Measurements from ENCODE around the gene DNAH14. TPM values are rescaled to one million over a fixed set of nuclear protein-coding genes. Genes with fewer than 3 reads are reported as not detected.

DNAH14 gene
- total and polyA plus RNA-seq, 2 donors (not counting 3 experiments of a cell fraction or from before 2014, with no cell fraction given), result 1.5 to 7.1 TPM

DNA sequence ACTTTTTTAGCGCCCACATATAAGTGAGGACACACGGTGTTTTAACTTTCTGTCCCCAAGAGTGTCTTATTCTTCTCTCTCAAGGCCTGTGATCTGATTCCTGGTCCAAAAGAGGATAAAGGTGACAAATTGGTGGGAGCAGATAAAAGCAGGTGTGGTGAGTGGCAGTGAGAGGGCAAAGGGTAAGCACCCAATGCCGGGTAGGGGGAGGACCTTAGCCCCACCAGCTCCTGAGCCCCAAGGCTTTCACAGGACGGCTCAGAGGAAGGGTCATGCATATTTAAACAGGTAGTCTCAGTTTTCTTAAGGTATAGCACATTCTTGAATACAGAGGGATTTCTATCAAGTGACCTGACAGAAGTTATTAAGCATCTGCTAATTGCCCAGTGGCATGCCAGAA is 478.8 kb downstream of the DNAH14 start:
- intact Hi-C loops (cut with micrococcal nuclease), result no loop called here
- H3K4me3 ChIP-seq (replicated peaks in 1 of 3; ENCODE audit: insufficient read depth in 1 of 3, low read depth in 1 of 3, low read length in 3 of 3), result no peak overlapping the region
- no peak overlapping the region for H3K9ac ChIP-seq (replicated peaks; ENCODE audit: extremely low read depth, insufficient read depth, low read length)
- H3K9me3 ChIP-seq (replicated peaks; ENCODE audit: control insufficient read depth, insufficient read depth, low read length), result no peaks in the 10 kb centered on the region
- TF ChIP-seq, protein P1, sequence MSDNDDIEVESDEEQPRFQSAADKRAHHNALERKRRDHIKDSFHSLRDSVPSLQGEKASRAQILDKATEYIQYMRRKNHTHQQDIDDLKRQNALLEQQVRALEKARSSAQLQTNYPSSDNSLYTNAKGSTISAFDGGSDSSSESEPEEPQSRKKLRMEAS (IDR thresholded peaks at IDR 0.05; ENCODE audit: insufficient read depth, insufficient read length), result no peak
- TF ChIP-seq MYC (IDR thresholded peaks at IDR 0.05; ENCODE audit: low read depth, low read length) (no peak), EZH2 (IDR thresholded peaks at IDR 0.05; ENCODE audit: borderline replicate concordance, low read depth, low read length, severe bottlenecking) (no peak), JUN (IDR thresholded peaks at IDR 0.05; ENCODE audit: borderline replicate concordance, insufficient read depth, insufficient read length, low read depth) (no peak), GATA2 (IDR thresholded peaks at IDR 0.05; ENCODE audit: insufficient read depth, insufficient read length, low read depth, low read length) (no peak), POLR2AphosphoS5 (IDR thresholded peaks at IDR 0.05; ENCODE audit: insufficient read depth, low read depth, low read length) (no peak), POLR2A (IDR thresholded peaks at IDR 0.05; ENCODE audit: low read depth, low read length) (no peak), FOS (IDR thresholded peaks at IDR 0.05; ENCODE audit: borderline replicate concordance, insufficient read depth, low read length) (no peak)
- TF ChIP-seq, protein P2, sequence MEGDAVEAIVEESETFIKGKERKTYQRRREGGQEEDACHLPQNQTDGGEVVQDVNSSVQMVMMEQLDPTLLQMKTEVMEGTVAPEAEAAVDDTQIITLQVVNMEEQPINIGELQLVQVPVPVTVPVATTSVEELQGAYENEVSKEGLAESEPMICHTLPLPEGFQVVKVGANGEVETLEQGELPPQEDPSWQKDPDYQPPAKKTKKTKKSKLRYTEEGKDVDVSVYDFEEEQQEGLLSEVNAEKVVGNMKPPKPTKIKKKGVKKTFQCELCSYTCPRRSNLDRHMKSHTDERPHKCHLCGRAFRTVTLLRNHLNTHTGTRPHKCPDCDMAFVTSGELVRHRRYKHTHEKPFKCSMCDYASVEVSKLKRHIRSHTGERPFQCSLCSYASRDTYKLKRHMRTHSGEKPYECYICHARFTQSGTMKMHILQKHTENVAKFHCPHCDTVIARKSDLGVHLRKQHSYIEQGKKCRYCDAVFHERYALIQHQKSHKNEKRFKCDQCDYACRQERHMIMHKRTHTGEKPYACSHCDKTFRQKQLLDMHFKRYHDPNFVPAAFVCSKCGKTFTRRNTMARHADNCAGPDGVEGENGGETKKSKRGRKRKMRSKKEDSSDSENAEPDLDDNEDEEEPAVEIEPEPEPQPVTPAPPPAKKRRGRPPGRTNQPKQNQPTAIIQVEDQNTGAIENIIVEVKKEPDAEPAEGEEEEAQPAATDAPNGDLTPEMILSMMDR (IDR thresholded peaks at IDR 0.05; ENCODE audit: extremely low read depth in 1 of 2, insufficient read depth in 1 of 2, low read depth in 1 of 2, low read length in 2 of 2), result no peak
- H3K27me3 ChIP-seq (ENCODE audit: control insufficient read depth in 2 of 2, insufficient read depth in 2 of 2, low read length in 2 of 2), result no peaks in the 10 kb centered on the region
- DNase-seq (ENCODE audit: low read depth, low spot score) (no peak), FAIRE-seq (no peak)
- POLR2A ChIA-PET, result no interaction called here
- H3K79me2 ChIP-seq (ENCODE audit: control insufficient read depth, insufficient read depth, low read length), result peaks cover 9% of the 10 kb centered on the region
- no peak overlapping the region for H3K27ac ChIP-seq (ENCODE audit: insufficient read depth, low read depth, low read length)
- dilution Hi-C loops (cut with MboI; ENCODE audit: extremely low pct_ligation_motif_present, low sequenced_read_pairs), result no loop called here
- H3K36me3 ChIP-seq (ENCODE audit: control insufficient read depth in 2 of 2, extremely low read depth in 1 of 2, insufficient read depth in 2 of 2, low read length in 2 of 2), result peaks cover 23 to 32% of the 10 kb centered on the region in 2 experiments
- no peak overlapping the region for H3K4me2 ChIP-seq (ENCODE audit: insufficient read depth, low read length)
- no peaks in the 10 kb centered on the region for H4K20me1 ChIP-seq (replicated peaks; ENCODE audit: control insufficient read depth, extremely low read depth, insufficient read depth, low read length)
- CTCF ChIA-PET, result interaction anchor here (1.2 to 1.6 kb wide), 3 partner anchors 11 to 89 kb away, joined by 3 to 4 read pairs (median 3); no protein-coding TSS in a partner anchor
- BruUV-seq (replicated peaks), result no TSS peak
- H3K4me1 ChIP-seq (ENCODE audit: control insufficient read depth, extremely low read depth, insufficient read depth, low read length), result no peaks in the 10 kb centered on the region
- no peak overlapping the region for H2AFZ ChIP-seq (ENCODE audit: low read depth, low read length)
- no peaks in the 10 kb centered on the region for H3K9me1 ChIP-seq (replicated peaks; ENCODE audit: control insufficient read depth, extremely low read depth, insufficient read depth, low read length)

Data from endothelial cell of umbilical vein (primary cell).